GM19328 (cell line): Measurements from ENCODE around the gene PERM1.
A peak's percentile ranks its signal among the peaks of the same experiment; 100 is the strongest.
"Not testable (repeated sequence)": the region's sequence is repeated elsewhere in the genome, so short reads cannot be mapped to it uniquely, and the experiment has no call there.

Source experiments
- ATAC-seq: cut with Tn5 transposase; IDR thresholded peaks from one replicate; pipeline ENCODE4 v1.9.1; 2021; ENCODE audit warnings: mild to moderate bottlenecking, moderate library complexity; ENCODE audit not compliant: unreplicated experiment

Gene PERM1

GRCh38 chr1:981955-982558 is at the start of gene PERM1:
TSS of gene PERM1 (minus strand) at chr1:982093. CDS start at chr1:981029, 1,064 bp downstream.
- no peak for ATAC-seq

DNA sequence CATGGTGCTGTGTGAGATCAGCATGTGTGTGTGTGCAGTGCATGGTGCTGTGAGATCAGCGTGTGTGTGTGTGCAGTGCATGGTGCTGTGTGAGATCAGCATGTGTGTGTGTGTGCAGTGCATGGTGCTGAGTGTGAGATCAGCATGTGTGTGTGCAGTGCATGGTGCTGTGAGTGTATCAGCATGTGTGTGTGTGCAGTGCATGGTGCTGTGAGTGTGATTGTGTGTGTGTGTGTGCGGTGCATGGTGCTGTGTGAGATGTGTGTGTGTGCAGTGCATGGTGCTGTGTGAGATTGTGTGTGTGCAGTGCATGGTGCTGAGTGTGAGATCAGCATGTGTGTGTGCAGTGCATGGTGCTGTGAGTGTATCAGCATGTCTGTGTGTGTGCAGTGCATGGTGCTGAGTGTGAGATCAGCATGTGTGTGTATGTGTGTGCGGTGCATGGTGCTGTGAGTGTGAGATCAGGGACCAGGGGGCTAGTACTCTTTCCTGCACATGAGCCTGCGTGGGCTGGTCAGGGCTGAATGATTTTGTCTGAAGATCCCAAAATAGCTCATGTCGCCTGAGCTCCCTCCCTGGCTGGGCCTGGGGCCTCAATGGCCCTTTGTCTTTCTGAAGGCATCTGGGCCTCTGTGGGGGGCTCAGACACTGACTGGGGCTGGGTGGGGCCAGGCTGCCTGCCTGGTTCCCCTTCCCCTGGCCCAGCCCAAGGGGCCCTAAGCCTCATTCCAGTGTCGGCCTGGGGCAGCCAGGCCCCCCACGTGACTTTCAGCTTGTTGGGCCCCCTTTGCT is 49.2 kb upstream of the PERM1 start:
- not testable (repeated sequence) for ATAC-seq

- no peak for ATAC-seq
Observed at GRCh38 chr1:1027791-1028190, 45.9 kb upstream of the PERM1 start.

DNA sequence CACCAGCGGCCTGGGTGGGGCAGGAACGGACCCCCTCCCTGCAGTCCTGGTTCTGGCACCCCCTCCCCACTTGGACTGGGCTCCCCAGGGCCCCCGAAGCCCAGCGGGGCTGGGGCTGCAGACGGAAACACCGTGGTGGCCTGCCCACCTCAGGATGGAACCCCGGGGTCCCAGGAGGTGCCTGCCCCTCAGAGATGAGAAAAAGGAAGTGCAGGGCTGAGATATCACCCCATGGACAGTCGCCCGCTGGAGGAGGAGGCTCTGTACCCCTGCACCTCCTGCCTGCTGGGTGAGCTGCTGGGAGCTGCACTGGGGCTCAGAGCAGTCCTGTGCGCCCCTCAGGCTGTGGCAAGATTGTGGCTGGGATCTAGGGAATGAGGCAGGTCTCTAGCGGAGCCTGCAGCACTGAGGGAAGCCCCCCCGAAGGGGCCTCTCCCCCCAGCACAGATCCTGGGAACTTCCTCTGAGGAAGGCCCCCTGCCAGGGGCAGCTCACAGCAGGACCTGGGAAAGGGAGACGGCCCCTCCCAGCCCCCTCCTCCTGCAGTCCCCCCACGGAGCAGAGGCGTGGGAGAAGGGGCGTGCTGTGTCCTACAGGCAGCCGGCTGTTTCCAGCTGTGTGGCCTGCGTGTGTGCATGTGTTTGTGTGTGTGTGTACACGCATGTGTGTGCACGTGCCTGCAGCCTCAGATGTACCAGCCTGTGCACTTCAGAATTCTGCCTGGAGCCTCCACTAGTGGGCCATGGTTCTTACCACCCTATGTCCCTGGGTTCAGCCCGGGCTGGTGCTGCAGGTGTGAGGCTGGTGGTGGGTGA is 44.9 kb upstream of the PERM1 start:
- no peak for ATAC-seq

DNA sequence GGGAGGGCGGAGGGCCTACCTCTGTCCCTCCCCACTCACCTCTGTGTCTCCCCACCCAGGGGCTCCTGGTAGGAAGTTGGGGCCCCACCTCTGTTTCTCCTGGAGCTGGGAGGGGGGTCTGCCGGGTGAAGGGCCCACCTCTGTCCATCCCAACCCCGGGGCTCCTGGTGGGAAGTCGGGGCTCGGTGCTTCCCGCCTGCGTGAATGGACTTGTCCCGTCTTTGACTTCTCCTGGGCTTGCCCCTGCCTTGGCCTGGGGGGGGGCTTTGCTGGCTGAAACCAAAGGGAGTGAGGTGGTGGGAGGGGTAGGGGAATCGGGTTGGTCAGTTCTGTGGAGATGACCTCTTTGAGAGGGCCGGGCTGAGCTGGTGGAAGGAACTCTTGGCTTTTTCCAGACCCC is 43.8 kb upstream of the PERM1 start:
- no peak for ATAC-seq

GRCh38 chr1:1024771-1025699 is 43.1 kb upstream of the PERM1 start:
- no peak for ATAC-seq

- no peak for ATAC-seq
Observed at GRCh38 chr1:1024149-1024770, 42.4 kb upstream of the PERM1 start.

- ATAC-seq = no peak
Observed at GRCh38 chr1:1023700-1024099, 41.8 kb upstream of the PERM1 start.

DNA sequence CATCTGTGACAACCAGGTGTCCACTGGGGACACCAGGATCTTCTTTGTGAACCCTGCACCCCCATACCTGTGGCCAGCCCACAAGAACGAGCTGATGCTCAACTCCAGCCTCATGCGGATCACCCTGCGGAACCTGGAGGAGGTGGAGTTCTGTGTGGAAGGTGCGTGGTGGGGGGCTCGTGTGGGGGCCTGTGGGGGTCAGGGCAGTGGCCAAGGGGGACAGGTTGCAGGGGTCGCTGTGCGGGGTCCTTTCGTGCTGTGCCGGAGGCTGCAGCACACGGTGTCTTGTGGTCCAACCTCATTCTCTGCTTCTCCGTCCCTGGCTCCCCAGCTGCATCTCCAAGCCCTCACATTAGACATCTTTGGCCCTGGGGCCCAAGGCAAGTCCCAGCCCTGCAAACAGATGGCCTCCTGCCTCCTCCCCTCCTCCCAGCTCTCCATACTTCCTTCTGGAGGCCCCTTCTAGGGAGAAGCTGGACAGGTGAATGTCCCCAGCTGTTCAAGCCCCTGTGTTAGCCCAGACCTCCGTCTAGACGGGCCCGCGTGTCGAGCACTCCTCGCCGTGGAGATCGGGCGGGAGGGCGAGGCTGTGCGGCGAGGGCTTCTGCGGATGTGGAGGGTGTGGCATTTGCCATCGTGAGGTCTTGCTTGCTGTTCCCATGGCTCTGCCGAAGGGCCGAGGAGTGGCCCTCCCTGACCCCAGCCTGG is 40.6 kb upstream of the PERM1 start:
- no peak for ATAC-seq

DNA sequence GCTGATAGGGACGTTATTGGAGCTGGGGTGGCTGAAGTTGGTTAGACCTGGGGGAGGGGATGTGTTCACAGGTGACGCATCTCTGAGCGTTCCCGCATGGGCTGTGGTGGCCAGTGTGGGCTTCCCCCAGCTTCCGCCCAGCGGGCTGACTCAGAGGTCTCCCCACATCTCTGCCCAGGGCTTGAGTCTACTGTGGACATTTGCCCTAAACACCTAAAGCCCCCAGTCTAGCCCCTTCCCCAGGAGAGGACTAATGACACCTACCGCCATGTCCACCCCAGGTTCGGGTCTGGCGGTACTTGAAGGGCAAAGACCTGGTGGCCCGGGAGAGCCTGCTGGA is 40.0 kb upstream of the PERM1 start:
- ATAC-seq = no peak

DNA sequence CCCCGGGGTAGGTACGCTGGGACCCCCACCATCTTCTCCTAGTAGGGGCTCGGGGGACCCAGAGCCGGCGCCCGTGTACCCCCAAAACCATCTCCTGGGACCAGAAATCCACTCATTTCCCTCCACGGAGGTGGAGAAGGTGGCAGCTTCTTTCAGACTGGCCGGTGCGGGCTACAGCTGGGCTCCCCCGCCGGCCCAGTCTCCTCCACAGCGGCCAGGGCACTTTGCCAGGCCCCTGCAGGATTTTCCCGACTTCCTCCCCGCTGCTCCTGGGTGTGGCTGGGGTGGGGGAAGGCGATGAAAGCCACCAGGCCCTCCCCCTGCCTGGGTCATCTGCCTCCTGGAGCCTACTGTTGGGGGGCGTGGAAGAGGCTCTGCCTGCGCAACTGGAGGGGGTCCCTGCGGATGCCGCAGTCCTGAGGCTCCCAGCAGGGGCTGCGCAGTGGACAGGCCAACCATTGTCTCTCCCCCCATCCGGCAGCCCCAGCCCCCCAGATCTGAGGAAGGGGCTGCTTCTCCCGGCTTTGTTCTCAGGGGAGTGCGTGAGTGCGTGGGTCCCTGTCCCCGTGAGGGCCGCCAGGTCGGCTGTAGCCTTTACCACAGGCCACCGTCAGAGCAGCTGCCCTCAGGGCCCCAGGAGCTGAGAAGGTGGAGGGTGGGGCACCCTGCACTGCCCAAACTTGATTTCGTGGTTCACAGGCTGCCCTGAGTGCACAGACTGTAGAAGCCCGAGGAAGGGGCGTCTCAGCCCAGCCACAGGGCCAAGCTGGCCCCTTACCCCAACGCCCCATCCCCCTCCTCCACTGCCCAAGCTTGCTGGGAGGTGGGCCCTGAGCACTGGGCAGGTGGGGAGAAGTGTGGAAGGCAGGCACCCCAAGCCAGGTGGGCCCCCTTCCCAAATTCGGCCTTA is 39.4 kb upstream of the PERM1 start:
- ATAC-seq = no peak

DNA sequence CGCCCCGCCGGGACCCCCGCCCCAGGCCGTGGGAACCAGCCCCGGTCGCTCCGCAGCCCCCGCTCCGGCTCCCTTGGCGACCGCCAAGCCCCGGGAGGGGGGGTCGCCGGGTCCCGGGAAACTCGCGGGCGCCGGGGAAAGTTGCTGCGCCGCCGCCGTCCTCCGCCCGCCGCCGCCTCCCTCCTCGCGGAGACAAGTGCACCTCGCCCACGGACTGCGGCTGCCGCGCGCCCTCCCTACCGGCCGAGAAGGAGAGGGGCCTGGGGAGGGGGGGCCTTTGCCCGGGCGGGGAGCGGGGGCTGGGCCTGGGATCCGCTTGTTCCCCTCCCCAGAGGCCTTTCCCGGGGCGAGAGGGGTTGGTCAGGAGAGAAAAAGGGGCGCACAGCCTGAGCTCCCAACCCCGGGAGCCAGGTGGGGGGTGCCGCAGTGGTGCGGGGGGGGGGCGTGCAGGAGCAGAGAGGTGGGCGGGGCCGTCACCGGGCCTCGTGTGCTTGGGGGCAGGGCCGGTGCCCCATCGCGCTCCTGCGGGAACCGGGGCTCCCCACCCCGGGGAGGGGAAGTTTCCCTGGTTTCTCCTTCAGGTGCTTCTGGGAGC is 38.6 kb upstream of the PERM1 start:
- ATAC-seq = peak; percentile 11

GRCh38 chr1:1020000-1020404 is 38.1 kb upstream of the PERM1 start, which contains the start of gene AGRN:
TSS of gene AGRN (plus strand) at chr1:1020120. CDS start at chr1:1020173, 53 bp downstream.
- peak; percentile 13 for ATAC-seq

DNA sequence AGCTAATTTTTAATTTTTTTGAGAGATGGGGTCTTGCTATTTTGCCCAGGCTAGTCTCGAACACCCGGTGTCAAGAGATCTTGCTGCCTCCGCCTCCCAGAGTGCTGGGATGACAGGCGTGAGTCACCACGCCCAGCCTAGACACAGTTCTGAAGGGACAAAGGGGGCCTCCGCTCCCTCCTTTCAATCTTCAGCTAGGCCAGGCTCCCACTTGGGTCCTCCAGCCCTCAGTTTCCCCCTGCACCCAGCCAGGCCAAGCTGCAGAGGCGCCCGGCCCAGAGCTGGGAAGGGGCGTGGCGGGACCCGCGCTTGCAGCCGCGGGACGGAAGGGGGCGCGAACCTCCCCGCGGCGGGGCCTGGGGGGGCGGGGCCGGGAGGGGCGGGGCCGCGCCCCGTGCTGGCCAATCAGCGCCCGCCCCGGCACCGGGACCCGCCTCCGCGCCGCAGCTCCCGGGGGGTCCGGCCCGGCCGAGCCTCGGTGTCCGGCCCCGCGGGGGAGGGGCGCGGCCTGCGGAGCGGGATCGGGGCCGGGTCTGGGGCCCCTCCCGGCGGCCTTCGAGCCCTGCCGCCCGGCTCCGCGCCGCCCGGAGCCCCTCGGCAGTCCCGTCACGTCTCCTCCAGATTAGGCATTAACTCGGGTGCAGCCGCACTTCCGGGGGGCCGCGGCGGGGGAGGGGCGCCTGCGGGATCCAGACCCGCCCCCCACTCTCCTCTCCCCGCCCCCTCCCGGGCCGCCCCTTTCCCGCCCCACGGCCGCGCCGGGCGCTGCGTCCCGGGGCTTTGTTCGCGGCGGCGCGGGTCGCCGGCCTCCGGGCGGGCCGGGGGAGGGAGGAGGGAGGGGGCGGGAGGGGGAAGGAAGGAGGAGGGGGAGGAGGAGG is 37.5 kb upstream of the PERM1 start:
- peak; percentile 73 for ATAC-seq

DNA sequence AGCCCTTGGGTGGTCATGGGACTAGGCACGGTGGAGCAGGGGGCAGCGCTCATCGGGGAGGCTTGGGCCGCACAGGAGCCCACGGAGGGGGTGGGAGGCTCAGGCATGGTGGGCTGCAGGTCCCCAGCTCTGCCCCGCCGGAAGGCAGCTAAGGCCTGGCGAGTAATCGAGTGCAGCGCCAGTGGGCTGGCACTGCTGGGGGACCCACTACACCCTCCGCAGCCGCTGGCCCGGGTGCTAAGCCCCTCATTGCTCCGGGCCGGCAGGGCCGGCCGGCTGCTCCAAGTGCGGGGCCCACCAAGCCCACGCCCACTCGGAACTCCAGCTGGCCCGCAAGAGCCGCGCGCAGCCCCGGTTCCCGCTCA is 36.4 kb upstream of the PERM1 start:
- ATAC-seq = not testable (repeated sequence)

DNA sequence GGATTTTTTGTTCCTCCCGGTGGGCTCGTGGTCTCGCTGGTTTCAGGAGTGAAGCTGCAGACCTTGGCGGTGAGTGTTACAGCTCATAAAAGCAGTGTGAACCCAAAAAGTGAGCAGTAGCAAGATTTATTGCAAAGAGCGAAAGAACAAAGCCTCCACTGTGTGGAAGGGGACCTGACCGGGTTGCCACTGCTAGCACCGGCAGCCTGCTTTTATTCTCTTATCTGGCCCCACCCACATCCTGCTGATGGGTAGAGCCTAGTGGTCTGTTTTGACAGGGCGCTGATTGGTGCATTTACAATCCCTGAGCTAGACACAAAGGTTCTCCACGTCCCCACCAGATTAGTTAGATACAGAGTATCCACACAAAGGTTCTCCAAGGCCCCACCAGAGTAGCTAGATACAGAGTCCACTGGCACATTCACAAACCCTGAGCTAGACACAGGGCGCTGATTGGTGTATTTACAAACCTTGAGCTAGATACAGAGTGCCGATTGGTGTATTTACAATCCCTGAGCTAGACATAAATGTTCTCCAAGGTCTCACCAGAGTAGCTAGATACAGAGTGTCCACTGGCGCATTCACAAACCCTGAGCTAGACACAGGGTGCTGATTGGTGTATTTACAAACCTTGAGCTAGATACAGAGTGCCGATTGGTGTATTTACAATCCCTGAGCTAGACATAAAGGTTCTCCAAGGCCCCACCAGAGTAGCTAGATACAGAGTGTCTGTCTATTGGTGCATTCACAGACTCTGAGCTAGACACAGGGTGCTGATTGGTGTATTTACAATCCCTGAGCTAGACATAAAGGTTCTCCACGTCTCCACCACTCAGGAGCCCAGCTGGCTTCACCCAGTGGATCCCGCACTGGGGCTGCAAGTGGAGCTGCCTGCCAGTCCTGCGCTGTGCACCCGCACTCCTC is 35.8 kb upstream of the PERM1 start:
- ATAC-seq = not testable (repeated sequence)
